IPS-20b (cell line): Measurements from ENCODE around the gene CGNL1.

ENCODE experiments used
- H3K27ac ChIP-seq: one replicate; pipeline ENCODE4 v1.5.1; 2013; ENCODE audit warnings: low read length
- H3K27me3 ChIP-seq: 2 replicates; pipeline ENCODE4 v1.6.1; 2013; ENCODE audit warnings: mild to moderate bottlenecking, low read length, inconsistent platforms; ENCODE audit not compliant: insufficient read depth
- H3K36me3 ChIP-seq: 2 replicates; pipeline ENCODE4 v1.6.1; 2013; ENCODE audit warnings: low read depth, mild to moderate bottlenecking, inconsistent platforms, low read length, moderate library complexity; ENCODE audit not compliant: insufficient read depth
- H3K4me1 ChIP-seq: 2 replicates; pipeline ENCODE4 v1.6.1; 2013; ENCODE audit warnings: mild to moderate bottlenecking, control low read depth, inconsistent platforms, low read length, moderate library complexity; ENCODE audit not compliant: insufficient read depth
- H3K4me3 ChIP-seq: 2 replicates; pipeline ENCODE4 v1.5.1; 2013; ENCODE audit warnings: mild to moderate bottlenecking, low read length, inconsistent platforms
- H3K9ac ChIP-seq: 2 replicates; pipeline ENCODE4 v1.6.1; 2013; ENCODE audit warnings: low read depth, mild to moderate bottlenecking, inconsistent platforms, low read length, moderate library complexity
- H3K9me3 ChIP-seq: 2 replicates; pipeline ENCODE4 v1.6.1; 2013; ENCODE audit warnings: mild to moderate bottlenecking, low read depth, low read length, inconsistent platforms; ENCODE audit not compliant: insufficient read depth

The CGNL1 gene

GRCh38 chr15:57597431-57597830 lies 221.1 kb downstream of the CGNL1 start:
- H3K4me3 ChIP-seq = no peak overlapping the region
- no peaks in the 10 kb centered on the region for H3K36me3 ChIP-seq
- peaks cover 13% of the 10 kb centered on the region for H3K27me3 ChIP-seq
- H3K4me1 ChIP-seq = peaks cover 6% of the 10 kb centered on the region
- H3K9ac ChIP-seq = no peak overlapping the region
- H3K27ac ChIP-seq = no peak overlapping the region
- no peaks in the 10 kb centered on the region for H3K9me3 ChIP-seq

- Histone ChIP-seq H3K4me3 (no peak overlapping the region), H3K27ac (no peak overlapping the region), H3K9me3 (no peaks in the 10 kb centered on the region)
These were observed 222.0 kb downstream of the CGNL1 start for GRCh38 chr15:57598346-57598745.

GRCh38 chr15:57599296-57599810 lies 223.0 kb downstream of the CGNL1 start:
- Histone ChIP-seq H3K4me1 (peaks cover 6% of the 10 kb centered on the region; the same call in 1 of the 2 replicates), H3K36me3 (no peaks in the 10 kb centered on the region), H3K4me3 (no peak overlapping the region), H3K9me3 (no peaks in the 10 kb centered on the region), H3K27ac (no peak overlapping the region), H3K27me3 (no peaks in the 10 kb centered on the region), H3K9ac (no peak overlapping the region)

More at GRCh38 chr15:57598346-57598745, 222.0 kb downstream of the CGNL1 start:
- no peak overlapping the region for H3K9ac ChIP-seq
- peaks cover 6% of the 10 kb centered on the region; the same call in 1 of the 2 replicates for H3K4me1 ChIP-seq
- no peaks in the 10 kb centered on the region for H3K36me3 ChIP-seq
- peaks cover 4% of the 10 kb centered on the region; the same call in 1 of the 2 replicates for H3K27me3 ChIP-seq

- H3K27ac ChIP-seq = no peak overlapping the region
- no peaks in the 10 kb centered on the region for H3K36me3 ChIP-seq
- H3K4me3 ChIP-seq = no peak overlapping the region
- no peak overlapping the region for H3K9ac ChIP-seq
- H3K4me1 ChIP-seq = peaks cover 6% of the 10 kb centered on the region; the same call in 1 of the 2 replicates
- no peaks in the 10 kb centered on the region for H3K27me3 ChIP-seq
- H3K9me3 ChIP-seq = no peaks in the 10 kb centered on the region
These were observed 223.9 kb downstream of the CGNL1 start for GRCh38 chr15:57600197-57600596.
